ENCODE data around the gene PSORS1C1.
"Not testable (repeated sequence)": the region's sequence is repeated elsewhere in the genome, so short reads cannot be mapped to it uniquely, and the experiment has no call there.

The PSORS1C1 gene, protein sequence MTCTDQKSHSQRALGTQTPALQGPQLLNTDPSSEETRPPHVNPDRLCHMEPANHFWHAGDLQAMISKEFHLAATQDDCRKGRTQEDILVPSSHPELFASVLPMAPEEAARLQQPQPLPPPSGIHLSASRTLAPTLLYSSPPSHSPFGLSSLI

GRCh38 chr6:31114541-31114878, at the start of gene PSORS1C1:
Gene PSORS1C1, plus strand, starts transcription at chr6:31114800. Its CDS starts 14,833 bp downstream, at chr6:31129633.
- DNase-seq (ENCODE audit: low read depth in 2 of 2): peak; percentile 88 to 89

DNA sequence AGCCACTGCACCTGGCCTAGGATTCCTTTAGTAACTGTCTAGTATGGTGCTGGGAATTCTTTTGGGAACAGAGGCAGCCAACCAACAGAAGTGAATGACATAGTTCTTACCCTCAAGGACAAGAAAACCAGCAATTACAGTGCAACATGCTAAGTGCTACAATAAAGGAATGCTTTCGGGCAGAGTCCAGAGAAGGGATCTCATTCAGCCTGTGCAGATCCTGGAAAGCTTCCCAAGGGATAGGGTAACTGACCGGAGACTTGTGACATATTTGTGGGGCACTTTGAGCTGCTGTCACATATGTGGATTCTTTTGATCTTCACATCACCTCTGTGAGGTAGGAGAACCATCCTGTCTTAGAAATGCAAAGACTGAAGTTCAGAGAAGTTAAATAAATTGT, 49.0 kb upstream of the PSORS1C1 start:
- no peak for DNase-seq (ENCODE audit: low read depth in 2 of 2)

- not testable (repeated sequence) for DNase-seq (ENCODE audit: low read depth in 2 of 2)
Measured at GRCh38 chr6:31067028-31067427, 47.6 kb upstream of the PSORS1C1 start.

DNA sequence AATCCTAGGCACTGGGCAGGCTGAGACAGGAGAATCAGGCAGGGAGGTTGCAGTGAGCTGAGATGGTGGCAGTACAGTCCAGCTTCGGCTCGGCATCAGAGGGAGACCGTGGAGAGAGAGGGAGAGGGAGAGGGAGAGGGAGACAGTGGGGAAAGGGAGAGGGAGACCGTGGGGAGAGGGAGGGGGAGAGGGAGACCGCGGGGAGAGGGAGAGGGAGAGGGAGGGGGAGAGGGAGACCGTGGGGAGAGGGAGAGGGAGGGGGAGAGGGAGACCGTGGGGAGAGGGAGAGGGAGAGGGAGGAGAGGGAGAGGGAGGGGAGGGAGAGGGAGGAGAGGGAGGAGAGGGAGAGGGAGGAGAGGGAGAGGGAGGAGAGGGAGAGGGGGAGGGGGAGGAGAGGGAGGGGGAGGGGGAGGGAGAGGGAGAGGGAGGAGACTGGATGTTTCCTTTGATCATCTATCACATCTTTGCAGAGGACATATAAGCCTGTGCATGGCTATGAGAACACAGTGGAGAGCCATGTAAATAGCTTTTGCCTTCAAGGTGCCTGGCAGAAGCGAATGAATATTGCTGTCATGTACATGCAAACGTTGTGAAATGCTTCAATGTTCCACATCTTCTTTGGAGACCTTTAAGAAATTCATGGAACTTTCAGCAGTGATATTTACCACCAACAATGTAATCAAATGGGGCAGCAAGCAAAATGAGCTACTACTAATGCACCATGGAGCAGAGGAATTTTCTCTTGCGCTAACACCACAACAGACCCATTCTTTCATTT, 46.5 kb upstream of the PSORS1C1 start:
- not testable (repeated sequence) for DNase-seq (ENCODE audit: low read depth in 2 of 2)

- DNase-seq (ENCODE audit: low read depth in 2 of 2): peak in 1 of 2 experiments; percentile 42
Measured at GRCh38 chr6:31068669-31069340, 45.8 kb upstream of the PSORS1C1 start.

GRCh38 chr6:31070711-31071197, 43.8 kb upstream of the PSORS1C1 start:
- DNase-seq (ENCODE audit: low read depth in 2 of 2): peak in 1 of 2 experiments; percentile 47

GRCh38 chr6:31074401-31074800, 40.2 kb upstream of the PSORS1C1 start:
- DNase-seq (ENCODE audit: low read depth in 2 of 2): no peak

- no peak for DNase-seq (ENCODE audit: low read depth in 2 of 2)
Measured at GRCh38 chr6:31075528-31075927, 39.1 kb upstream of the PSORS1C1 start.

GRCh38 chr6:31076611-31077010, 38.0 kb upstream of the PSORS1C1 start:
- no peak for DNase-seq (ENCODE audit: low read depth in 2 of 2)

GRCh38 chr6:31079656-31080261, 34.8 kb upstream of the PSORS1C1 start:
- no peak for DNase-seq (ENCODE audit: low read depth in 2 of 2)

GRCh38 chr6:31081872-31082271, 32.7 kb upstream of the PSORS1C1 start:
- DNase-seq (ENCODE audit: low read depth in 2 of 2): no peak

DNA sequence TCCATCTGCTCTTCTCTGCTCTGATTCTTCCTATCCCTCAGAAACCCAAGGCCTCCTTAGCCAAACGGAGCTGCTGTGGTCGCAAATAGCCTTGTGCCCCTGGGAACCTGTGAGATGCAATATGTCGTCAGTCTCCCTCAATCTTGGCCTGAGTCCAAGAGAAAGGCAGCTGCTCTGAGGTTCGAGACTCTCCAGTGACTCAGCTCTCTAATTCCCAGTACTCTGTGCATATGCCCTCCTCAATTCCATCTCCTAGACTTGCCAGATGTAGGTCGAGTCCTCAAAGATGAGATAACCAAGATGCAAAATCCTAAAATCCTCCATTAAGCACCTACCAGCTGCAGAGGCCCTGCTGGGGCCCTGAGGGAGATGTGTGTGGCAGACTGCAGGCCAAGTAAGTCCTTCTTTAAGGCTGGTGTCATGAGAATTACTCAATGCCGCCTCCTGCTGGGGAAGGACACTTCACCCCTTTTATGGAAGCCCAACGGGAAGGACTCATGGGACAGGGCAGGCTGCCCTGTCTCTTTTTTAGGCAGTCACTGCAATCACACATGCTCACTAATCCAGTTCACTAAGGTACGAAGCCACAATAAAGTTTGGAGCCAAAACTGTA, 30.8 kb upstream of the PSORS1C1 start:
- peak; percentile 69 to 71 for DNase-seq (ENCODE audit: low read depth in 2 of 2)

DNA sequence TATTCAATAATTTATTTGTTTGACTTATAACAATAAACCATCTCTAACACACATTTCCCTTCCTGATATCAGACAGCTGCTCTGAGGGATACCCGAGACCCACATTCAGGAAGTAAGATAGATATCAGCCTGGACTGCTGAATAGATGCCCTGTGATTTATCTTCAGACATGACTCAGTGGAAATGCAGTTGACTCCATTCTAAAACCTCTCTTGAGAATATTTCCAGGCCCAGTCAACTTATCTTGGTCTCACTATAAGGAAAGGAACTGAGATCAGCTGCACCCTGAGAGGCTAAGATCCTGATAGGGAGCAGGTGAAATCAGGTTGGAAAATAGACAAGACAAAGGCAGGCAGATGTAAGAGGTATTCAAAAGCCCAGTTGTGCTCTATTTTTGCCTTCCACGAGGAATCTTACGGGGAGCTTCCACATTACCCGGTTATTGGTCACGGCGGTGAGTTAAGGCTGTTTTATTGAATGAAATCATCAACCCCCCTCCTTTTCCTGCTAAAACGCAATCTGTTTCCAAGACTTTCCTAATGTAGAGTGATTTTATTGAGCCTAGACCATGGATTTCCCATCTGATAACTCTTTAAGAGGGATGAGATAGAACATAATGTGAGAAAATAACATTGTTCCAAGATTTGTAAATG, 27.7 kb upstream of the PSORS1C1 start:
- DNase-seq (ENCODE audit: low read depth in 2 of 2): no peak

- DNase-seq (ENCODE audit: low read depth in 2 of 2): peak; percentile 72 to 75
Measured at GRCh38 chr6:31087494-31088089, 27.0 kb upstream of the PSORS1C1 start.

DNA sequence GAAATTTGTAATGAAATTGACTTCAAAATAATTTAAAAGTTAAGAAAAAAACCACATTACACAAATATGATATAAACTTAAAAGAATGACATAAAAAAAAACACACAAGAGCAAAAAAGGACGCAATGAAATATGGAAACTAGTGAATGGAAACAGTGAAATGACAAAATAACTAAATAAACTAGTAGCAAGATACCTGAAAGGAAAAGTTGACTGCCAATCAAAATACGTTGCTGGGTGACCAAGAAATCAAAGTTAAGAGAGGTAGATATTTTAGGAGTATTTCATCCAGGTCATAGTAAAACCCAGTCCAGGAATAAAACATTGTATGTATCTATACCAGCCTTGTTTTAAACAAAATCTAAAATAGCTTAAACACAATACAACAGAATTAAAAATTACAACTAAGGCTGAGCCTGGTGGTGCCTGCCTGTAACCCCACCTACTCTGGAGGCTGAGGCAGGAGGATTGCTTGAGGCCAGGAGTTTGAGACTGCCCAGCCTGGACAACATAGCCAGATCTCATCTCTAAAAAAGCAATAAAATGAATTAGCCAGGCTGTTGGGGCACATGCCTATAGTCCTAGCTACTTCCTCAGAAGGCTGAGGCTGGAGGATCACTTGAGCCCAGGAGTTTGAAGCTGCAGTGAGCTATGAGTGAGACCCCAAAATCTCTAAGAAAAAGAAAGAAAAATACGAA, 24.2 kb upstream of the PSORS1C1 start:
- no peak for DNase-seq (ENCODE audit: low read depth in 2 of 2)

DNA sequence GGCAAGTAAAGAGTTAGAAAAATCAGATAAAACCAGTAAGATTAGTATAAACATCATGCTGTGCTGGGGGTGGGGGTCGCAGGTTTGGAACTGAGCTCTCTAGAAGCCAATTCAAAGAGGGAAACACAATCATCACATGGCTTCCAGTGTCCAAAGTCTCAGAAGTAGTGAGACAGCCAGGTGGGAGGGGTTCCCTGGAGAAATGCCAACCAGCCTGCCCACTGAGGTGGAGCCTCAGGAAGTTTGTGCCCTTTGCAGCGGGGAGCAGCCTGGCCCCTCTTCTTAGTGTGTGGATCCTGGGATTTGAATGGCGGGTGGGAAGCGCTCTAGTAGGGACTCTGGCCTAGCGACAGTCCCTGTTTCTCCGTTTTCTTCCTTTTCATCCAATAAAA, 23.6 kb upstream of the PSORS1C1 start:
- DNase-seq (ENCODE audit: low read depth in 2 of 2): no peak

DNA sequence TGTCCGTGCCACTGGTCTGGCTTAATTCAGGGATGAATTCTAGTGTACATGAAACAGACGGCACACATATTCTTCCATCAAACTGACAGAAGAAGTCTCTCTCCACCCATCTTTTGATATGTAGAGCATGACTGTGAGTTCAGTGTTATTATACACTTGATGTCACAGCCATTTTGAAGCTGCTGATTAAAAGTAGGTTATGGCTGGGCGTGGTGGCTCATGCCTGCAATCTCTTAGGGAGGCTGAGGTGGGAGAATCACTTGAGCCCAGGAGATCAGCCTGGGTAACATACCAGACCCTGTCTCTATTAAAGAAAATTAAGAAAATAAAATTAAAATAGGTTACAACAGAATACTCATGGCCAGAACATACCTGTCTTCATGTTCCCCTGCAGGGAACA, 22.9 kb upstream of the PSORS1C1 start:
- no peak for DNase-seq (ENCODE audit: low read depth in 2 of 2)

DNA sequence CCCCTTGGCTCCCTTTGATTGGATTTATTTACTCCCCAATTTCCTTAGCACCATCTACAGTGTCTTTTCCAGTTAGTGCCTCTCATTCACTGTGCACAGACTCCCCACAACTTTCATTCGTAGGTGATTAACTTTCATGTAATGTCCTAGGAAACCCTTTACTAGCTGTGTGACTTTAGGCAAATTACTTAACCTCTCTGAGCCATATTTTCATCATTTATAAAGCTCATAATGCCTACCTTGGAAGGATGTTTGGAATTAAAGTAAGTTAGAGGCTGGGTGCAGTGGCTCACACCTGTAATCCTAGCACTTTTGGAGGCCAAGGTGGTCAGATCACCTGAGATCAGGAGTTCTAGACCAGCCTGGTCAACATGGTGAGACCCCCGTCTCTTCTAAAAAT, 22.4 kb upstream of the PSORS1C1 start:
- no peak for DNase-seq (ENCODE audit: low read depth in 2 of 2)

DNA sequence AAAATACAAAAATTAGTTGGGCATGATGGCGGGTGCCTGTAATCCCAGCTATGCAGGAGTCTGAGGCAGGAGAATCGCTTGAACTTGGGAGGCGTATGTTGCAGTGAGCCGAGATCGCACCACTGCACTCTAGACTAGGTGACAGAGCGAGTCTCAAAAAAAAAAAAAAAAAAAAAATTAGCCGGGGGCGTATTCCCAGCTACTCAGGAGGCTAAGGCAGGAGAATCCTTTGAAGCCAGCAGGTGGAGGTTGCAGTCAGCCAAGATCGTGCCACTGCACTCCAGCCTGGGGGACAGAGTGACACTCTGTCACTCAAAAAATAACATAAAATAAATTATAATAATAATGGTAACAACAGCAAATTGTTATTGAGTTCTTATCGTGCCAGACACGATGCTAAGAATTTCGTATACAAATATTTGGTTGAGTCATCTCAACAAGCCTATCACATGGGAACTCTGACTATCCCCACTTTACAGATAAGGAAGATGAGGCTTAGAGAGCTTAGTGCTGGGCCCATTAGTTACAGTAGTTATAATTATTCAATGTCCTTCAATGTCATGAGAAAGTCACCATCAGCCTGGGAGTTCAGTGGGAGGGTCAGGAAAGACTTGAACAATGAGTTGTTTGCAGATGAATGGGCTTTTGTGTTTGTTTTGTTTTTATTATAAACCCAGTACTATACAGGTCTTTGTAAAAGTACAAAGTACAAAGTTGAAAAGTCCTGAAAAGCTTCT, 21.7 kb upstream of the PSORS1C1 start:
- DNase-seq (ENCODE audit: low read depth in 2 of 2): no peak

- DNase-seq (ENCODE audit: low read depth in 2 of 2): no peak
Measured at GRCh38 chr6:31094389-31094881, 20.2 kb upstream of the PSORS1C1 start.

Measured in fibroblast of skin of left quadriceps (primary cell).